Measurements from ENCODE around the gene DDR2. TPM values are rescaled to one million over a fixed set of nuclear protein-coding genes. Genes with fewer than 3 reads are reported as not detected.
A peak's percentile ranks its signal among the peaks of the same experiment; 100 is the strongest.

The DDR2 gene
- total RNA-seq, 1 donor from 2014 or later: 3.9 TPM

DNA sequence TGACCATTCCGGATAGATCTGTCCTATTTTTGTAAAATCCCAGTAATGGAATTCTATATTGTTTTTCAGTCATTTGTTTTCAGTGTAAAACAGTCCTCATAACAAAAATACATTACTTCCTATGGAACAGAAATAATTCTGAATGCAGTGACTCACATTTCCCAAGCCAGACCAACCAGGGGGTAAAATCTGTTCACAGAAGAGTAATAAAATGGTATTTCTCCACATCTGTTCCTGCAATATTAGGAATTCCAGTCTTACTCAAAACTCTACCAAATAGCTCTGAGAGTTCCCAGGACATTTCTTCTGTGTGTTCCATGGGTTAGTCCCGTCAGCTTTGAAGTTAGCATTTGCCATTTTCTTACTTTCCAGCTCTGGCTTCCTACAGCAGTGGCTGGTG, 2.6 kb upstream of the DDR2 start:
- peaks cover 4% of the 10 kb centered on the region for H3K4me1 Mint-ChIP-seq
- no peak overlapping the region for H3K27ac Mint-ChIP-seq (ENCODE audit: unreplicated experiment)
- no peak overlapping the region for H3K4me3 Mint-ChIP-seq
- H3K9me3 Mint-ChIP-seq: peaks cover under 1% of the 10 kb centered on the region
- no peak for DNase-seq (ENCODE audit: low read depth, low spot score)
- no peaks in the 10 kb centered on the region for H3K36me3 Mint-ChIP-seq (ENCODE audit: low read depth)
- TF ChIP-seq, protein P1, sequence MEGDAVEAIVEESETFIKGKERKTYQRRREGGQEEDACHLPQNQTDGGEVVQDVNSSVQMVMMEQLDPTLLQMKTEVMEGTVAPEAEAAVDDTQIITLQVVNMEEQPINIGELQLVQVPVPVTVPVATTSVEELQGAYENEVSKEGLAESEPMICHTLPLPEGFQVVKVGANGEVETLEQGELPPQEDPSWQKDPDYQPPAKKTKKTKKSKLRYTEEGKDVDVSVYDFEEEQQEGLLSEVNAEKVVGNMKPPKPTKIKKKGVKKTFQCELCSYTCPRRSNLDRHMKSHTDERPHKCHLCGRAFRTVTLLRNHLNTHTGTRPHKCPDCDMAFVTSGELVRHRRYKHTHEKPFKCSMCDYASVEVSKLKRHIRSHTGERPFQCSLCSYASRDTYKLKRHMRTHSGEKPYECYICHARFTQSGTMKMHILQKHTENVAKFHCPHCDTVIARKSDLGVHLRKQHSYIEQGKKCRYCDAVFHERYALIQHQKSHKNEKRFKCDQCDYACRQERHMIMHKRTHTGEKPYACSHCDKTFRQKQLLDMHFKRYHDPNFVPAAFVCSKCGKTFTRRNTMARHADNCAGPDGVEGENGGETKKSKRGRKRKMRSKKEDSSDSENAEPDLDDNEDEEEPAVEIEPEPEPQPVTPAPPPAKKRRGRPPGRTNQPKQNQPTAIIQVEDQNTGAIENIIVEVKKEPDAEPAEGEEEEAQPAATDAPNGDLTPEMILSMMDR (conservative IDR thresholded peaks at IDR 0.05): no peak
- no peaks in the 10 kb centered on the region for H3K27me3 Mint-ChIP-seq (ENCODE audit: low read depth)

DNA sequence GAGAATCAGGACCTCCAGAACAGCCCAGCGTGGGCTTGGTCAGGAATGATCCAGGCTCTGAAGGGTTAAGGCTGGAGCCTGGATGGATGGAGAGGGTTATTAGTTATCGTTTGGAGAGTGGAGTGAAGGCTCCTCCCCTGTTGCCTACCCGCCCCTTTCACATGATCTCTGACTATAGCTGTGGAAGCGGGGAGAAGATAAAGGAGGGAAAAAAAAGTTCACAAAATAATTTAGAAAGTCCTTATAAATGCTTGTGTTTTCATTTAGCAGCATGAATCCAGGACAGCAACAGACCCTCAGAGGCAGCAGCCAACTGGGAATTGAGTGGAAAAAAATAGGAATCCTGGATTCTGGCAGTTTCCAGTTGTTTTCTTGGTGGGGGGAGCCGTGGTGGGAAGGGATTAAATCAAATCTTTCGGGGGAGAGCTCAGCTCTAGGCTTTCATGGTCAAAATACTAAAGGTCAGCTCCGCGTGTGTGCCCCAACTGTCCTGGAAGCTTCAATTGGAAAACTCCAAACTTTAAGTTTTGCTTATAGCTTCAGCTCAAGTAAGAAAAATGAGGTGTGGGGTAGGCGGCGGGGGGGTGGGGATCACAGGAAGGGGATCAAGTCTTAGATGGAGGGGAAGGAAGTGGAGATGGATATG, 595 bp upstream of the DDR2 start:
- H3K4me1 Mint-ChIP-seq: peaks cover 7% of the 10 kb centered on the region
- H3K4me3 Mint-ChIP-seq: no peak overlapping the region
- H3K27ac Mint-ChIP-seq (ENCODE audit: unreplicated experiment): no peak overlapping the region
- DNase-seq (ENCODE audit: low read depth, low spot score): no peak
- H3K27me3 Mint-ChIP-seq (ENCODE audit: low read depth): no peaks in the 10 kb centered on the region
- H3K36me3 Mint-ChIP-seq (ENCODE audit: low read depth): no peaks in the 10 kb centered on the region
- no peaks in the 10 kb centered on the region for H3K9me3 Mint-ChIP-seq
- TF ChIP-seq, protein P1 (conservative IDR thresholded peaks at IDR 0.05): no peak

DNA sequence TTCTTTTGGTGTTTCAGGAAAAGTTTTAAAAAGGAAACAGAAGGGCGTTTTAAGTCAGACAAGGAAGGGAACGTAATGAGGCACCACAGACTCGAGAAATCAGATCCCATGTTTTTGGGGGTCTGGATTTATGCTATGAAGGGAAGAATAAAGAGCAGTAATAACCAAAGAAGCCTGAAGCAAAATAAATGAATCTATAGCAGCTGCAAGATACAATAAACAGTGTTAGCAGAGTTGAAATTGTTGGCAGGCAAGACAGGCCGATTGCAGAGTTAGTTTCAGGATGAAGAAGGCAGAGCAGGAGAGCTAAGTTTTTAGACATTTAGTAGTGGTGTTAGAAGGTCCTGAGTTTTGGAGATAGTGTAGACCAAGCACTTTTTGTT, 425 bp downstream of the DDR2 start:
- H3K4me3 Mint-ChIP-seq: peak overlapping the region; percentile 35
- TF ChIP-seq, protein P1 (conservative IDR thresholded peaks at IDR 0.05): no peak
- H3K9me3 Mint-ChIP-seq: no peaks in the 10 kb centered on the region
- H3K27me3 Mint-ChIP-seq (ENCODE audit: low read depth): no peaks in the 10 kb centered on the region
- H3K36me3 Mint-ChIP-seq (ENCODE audit: low read depth): no peaks in the 10 kb centered on the region
- H3K27ac Mint-ChIP-seq (ENCODE audit: unreplicated experiment): no peak overlapping the region
- H3K4me1 Mint-ChIP-seq: peaks cover 7% of the 10 kb centered on the region
- no peak for DNase-seq (ENCODE audit: low read depth, low spot score)

DNA sequence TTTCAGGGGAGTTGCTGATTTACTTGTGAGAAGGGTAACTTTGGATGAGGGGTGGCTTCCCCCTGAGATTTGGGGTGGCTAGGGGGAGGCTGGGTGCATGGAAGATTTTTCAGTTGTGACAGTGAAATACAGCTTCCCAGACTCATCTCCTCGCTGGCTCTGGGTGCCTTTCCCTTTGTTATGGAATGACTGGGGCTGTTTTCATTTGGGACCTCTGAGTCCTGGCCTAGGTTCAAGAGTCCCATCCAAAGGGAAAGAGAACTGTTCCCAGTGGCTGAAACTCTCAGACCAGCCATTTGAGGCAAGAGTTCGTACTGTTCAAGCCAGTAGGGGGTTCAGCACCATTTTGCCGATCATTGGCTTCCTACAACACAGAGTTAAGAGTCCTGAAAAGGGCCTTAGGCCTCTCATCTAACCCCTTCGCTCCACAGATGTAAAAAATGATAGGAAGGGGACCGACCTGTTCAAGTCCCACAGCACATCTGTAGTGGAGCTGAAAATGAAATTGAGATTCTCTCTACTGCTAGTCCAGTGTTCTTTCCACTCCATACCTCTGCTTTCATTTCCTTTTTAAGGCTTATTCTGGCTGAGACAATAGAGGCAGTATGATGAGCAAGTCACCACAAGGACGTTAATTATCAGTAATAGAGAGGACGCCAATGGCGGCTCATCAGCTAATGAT, 958 bp downstream of the DDR2 start:
- Mint-ChIP-seq H3K36me3 (ENCODE audit: low read depth) (no peaks in the 10 kb centered on the region), H3K27ac (ENCODE audit: unreplicated experiment) (no peak overlapping the region), H3K9me3 (no peaks in the 10 kb centered on the region), H3K4me1 (peaks cover 7% of the 10 kb centered on the region), H3K27me3 (ENCODE audit: low read depth) (no peaks in the 10 kb centered on the region), H3K4me3 (peak overlapping the region; percentile 35)
- TF ChIP-seq, protein P1 (conservative IDR thresholded peaks at IDR 0.05): no peak
- DNase-seq (ENCODE audit: low read depth, low spot score): no peak

DNA sequence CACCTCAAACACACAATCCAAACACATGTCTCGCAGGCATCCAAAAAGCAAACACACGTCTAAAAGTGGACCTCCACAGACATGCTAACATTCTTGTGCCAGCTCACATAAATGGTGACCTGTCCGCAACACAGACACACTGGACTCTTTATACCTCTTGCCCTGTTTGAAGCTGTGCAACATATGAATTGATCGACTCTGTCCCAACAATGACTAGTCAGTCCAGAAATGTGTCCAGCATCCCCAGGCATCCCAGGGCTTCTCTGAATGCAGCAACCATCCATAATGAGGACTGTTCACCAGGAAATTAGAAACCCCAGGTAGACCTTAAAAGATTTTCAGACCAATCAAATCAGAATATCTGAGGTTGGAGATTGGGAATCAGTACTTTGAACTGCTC, 3.2 kb downstream of the DDR2 start:
- no peaks in the 10 kb centered on the region for H3K9me3 Mint-ChIP-seq
- no peak overlapping the region for H3K27ac Mint-ChIP-seq (ENCODE audit: unreplicated experiment)
- DNase-seq (ENCODE audit: low read depth, low spot score): no peak
- H3K4me1 Mint-ChIP-seq: peaks cover 7% of the 10 kb centered on the region
- TF ChIP-seq, protein P1 (conservative IDR thresholded peaks at IDR 0.05): no peak
- no peaks in the 10 kb centered on the region for H3K36me3 Mint-ChIP-seq (ENCODE audit: low read depth)
- no peaks in the 10 kb centered on the region for H3K27me3 Mint-ChIP-seq (ENCODE audit: low read depth)
- H3K4me3 Mint-ChIP-seq: no peak overlapping the region

Data from neural crest cell (in vitro differentiated cells).